HEK293T (cell line): ENCODE measurements around the gene BORCS5.

Source experiments
- CTCF ChIA-PET: fragments of 350-600 bp; formaldehyde crosslinking; extraction: SDS; loops from one replicate; lab custom pipeline; 2021; ENCODE audit warnings: antibody characterized with exemption, inconsistent platforms; lab: Yijun Ruan, JAX
- POLR2A ChIA-PET: fragments of 350-600 bp; formaldehyde crosslinking; extraction: SDS; loops from one replicate; lab custom pipeline; 2020; ENCODE audit warnings: antibody characterized with exemption, inconsistent platforms; lab: Yijun Ruan, JAX
- DNase-seq: peaks from one replicate; pipeline ENCODE4 v3.0.0; 2012; ENCODE audit warnings: mixed read lengths; ENCODE audit errors: extremely low spot score
- ARNT ChIP-seq: fragments of 450-650 bp; IDR thresholded peaks from 2 replicates; pipeline ENCODE4 v1.6.1; 2017; ENCODE audit warnings: mild to moderate bottlenecking
- BHLHE40 ChIP-seq: fragments of 450-650 bp; IDR thresholded peaks from 2 replicates; pipeline ENCODE4 v1.6.1; 2016; ENCODE audit warnings: mild to moderate bottlenecking, moderate library complexity, borderline replicate concordance
- CTBP1 ChIP-seq: fragments of 450-650 bp; IDR thresholded peaks from 2 replicates; pipeline ENCODE4 v1.6.1; 2016; ENCODE audit warnings: borderline replicate concordance
- ELF4 ChIP-seq: fragments of 450-650 bp; IDR thresholded peaks from 2 replicates; pipeline ENCODE4 v1.6.1; 2017; ENCODE audit warnings: antibody characterized with exemption
- FOXA1 ChIP-seq: fragments of 450-650 bp; IDR thresholded peaks from 2 replicates; pipeline ENCODE4 v1.6.1; 2016; ENCODE audit warnings: mild to moderate bottlenecking
- FOXK2 ChIP-seq: fragments of 450-650 bp; IDR thresholded peaks from 2 replicates; pipeline ENCODE4 v1.6.1; 2016; ENCODE audit warnings: mild to moderate bottlenecking
- FOXM1 ChIP-seq: fragments of 450-650 bp; IDR thresholded peaks from 2 replicates; pipeline ENCODE4 v1.6.1; 2017; ENCODE audit warnings: mild to moderate bottlenecking, borderline replicate concordance
- HDGF ChIP-seq: fragments of 450-650 bp; IDR thresholded peaks from 2 replicates; pipeline ENCODE4 v1.6.1; 2017; ENCODE audit warnings: antibody characterized with exemption, borderline replicate concordance
- L3MBTL2 ChIP-seq: fragments of 450-650 bp; conservative IDR thresholded peaks from 2 replicates; pipeline ENCODE4 v1.6.1; 2016; ENCODE audit warnings: mild to moderate bottlenecking
- LEF1 ChIP-seq: fragments of 450-650 bp; IDR thresholded peaks from 2 replicates; pipeline ENCODE4 v1.6.1; 2017; ENCODE audit warnings: mild to moderate bottlenecking, borderline replicate concordance
- NFRKB ChIP-seq: fragments of 450-650 bp; IDR thresholded peaks from 2 replicates; pipeline ENCODE4 v1.6.1; 2016; ENCODE audit warnings: mild to moderate bottlenecking, moderate library complexity
- SP1 ChIP-seq: fragments of 450-650 bp; IDR thresholded peaks from 2 replicates; pipeline ENCODE4 v1.6.1; 2017
- SUZ12 ChIP-seq: fragments of 450-650 bp; IDR thresholded peaks from 2 replicates; pipeline ENCODE4 v1.6.1; 2016; ENCODE audit warnings: mild to moderate bottlenecking
- TARDBP ChIP-seq: fragments of 450-650 bp; IDR thresholded peaks from 2 replicates; pipeline ENCODE4 v1.6.1; 2016
- ZNF384 ChIP-seq: fragments of 450-650 bp; IDR thresholded peaks from 2 replicates; pipeline ENCODE4 v1.6.1; 2016
- TF ChIP-seq, protein P1 (sequence below): fragments of 450-650 bp; IDR thresholded peaks from 2 replicates; pipeline ENCODE4 v1.6.1; 2016

BORCS5 gene

DNA sequence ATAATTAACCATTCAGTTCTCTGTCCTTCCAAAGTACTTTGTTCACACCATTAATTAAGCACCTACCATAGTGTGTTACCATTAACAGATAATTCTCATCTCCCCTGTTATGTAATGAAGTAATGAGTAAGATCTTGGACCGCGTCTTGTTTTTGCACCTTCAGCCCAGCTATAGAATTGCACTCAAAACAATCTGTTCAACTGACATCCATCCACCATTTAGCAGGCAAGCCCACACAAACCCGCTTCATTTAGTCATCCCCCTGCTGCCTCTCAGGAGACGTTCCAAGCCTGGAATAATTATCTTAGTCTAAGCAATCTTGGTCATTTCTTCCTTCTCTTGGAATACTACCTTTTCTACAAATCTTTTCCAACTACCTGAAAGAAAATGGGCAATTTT, 131.4 kb downstream of the BORCS5 start:
- POLR2A ChIA-PET: no interaction called here
- DNase-seq: no peak
- TF ChIP-seq ZNF384: no peak
- TF ChIP-seq, protein P1, sequence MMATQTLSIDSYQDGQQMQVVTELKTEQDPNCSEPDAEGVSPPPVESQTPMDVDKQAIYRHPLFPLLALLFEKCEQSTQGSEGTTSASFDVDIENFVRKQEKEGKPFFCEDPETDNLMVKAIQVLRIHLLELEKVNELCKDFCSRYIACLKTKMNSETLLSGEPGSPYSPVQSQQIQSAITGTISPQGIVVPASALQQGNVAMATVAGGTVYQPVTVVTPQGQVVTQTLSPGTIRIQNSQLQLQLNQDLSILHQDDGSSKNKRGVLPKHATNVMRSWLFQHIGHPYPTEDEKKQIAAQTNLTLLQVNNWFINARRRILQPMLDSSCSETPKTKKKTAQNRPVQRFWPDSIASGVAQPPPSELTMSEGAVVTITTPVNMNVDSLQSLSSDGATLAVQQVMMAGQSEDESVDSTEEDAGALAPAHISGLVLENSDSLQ: no peak
- TF ChIP-seq BHLHE40: no peak
- TF ChIP-seq CTBP1: no peak
- no peak for TF ChIP-seq NFRKB
- TF ChIP-seq ARNT: no peak
- TF ChIP-seq FOXA1: no peak
- TF ChIP-seq SP1: no peak
- no peak for TF ChIP-seq ELF4
- TF ChIP-seq TARDBP: no peak
- no peak for TF ChIP-seq FOXM1
- no peak for TF ChIP-seq L3MBTL2
- TF ChIP-seq LEF1: no peak
- no peak for TF ChIP-seq HDGF
- no peak for TF ChIP-seq SUZ12
- no peak for TF ChIP-seq FOXK2
- CTCF ChIA-PET: no interaction called here

DNA sequence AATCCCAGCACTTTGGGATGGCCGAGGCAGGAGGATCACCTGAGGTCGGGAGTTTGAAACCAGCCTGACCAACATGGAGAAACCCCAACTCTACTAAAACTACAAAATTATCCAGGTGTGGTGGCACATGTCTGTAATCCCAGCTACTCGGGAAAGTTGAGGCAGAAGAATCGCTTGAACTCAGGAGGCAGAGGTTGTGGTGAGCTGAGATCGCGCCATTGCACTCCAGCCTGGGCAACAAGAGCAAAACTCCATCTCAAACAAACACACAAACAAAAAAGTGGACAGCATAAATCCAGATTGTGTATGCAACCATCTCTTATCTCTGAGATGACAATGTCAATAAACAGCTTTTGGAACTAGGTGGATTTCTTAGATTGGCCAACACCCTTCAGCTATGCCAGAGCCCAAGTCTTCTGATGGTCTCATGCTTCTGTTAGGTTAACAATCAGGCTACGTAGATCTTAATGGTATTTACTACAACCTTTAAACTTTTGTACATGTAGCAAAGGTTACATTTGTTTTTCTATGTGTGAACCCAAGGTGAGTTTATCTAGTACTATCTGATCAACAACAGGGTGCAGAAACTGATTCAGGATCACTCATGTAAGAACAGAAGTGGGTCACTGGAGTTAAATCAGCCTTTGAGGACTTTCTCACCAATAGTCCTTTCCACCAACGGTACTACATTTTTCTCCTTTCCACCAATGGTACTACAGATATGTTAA, 132.1 kb downstream of the BORCS5 start:
- POLR2A ChIA-PET: no interaction called here
- CTCF ChIA-PET: no interaction called here
- TF ChIP-seq SP1 (no peak), CTBP1 (no peak), ELF4 (no peak), FOXM1 (no peak), ZNF384 (no peak), L3MBTL2 (no peak), FOXA1 (no peak)
- no peak for DNase-seq

DNA sequence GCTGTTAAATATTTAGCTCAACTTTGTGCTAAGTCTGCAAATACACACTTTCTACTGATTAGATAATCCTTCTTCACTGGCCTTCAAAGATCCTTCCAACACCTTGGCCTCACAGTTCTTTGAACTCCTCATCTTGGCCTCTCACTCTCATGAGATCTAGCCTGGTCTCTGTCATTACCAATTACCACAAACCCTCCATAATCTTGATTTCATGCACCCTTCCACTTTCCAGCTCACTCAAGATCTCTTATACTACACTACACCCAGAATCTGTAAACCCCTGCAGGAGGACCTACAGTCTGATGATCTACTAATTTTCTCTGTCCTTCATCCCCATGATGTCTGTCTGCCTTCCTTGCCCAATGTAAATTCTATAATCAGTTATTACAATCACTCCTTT, 134.7 kb downstream of the BORCS5 start:
- ChIA-PET POLR2A (no interaction called here), CTCF (interaction anchor here (1.5 kb wide), 1 partner anchor 12 kb away, joined by 4 read pairs; no protein-coding TSS in a partner anchor)
- TF ChIP-seq, protein P1: no peak
- TF ChIP-seq FOXK2 (no peak), FOXM1 (no peak), BHLHE40 (no peak), SP1 (no peak), ZNF384 (no peak), SUZ12 (no peak), NFRKB (no peak), L3MBTL2 (no peak), ARNT (no peak), FOXA1 (no peak), LEF1 (no peak), ELF4 (no peak)
- no peak for DNase-seq

DNA sequence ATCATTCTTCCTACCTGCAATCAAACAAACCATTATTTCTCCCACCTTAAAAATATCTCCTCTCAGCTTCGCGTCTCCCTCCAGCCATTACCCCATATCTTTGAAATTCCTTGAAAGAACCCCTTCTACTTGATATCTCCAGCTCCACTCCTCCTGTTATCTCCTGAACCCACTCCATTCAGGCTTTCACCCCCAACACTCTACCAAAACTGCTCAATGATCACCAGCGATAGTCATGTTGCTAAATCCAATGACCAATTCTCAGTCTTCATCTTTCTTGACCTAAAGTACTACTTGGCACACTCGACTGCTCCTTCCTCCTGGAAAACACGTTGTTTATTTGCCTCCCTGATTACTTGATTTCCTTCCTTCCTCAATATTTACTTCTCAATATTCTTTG, 135.7 kb downstream of the BORCS5 start:
- TF ChIP-seq, protein P1: no peak
- TF ChIP-seq ARNT (no peak), SUZ12 (no peak), CTBP1 (no peak), FOXK2 (no peak), BHLHE40 (no peak)
- DNase-seq: no peak

DNA sequence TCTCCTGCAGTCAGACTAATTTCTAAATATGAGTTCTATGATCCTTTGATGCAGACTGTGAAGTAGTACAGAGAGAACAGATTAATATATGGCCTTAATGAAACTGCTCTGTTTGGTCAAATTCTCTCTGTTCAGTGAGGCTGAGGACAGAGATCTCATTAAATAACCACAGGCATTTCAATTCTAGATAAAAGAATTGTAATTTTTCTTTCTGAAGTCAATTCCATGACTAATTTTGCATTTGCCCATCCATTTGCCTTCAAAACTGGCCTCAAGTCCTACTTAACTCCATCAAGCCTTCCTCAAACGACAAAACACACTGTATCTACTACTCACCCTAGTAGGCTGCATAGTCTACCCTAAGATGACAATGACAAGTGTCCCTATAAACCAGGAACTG, 138.7 kb downstream of the BORCS5 start:
- POLR2A ChIA-PET: no interaction called here
- DNase-seq: no peak
- TF ChIP-seq BHLHE40 (no peak), HDGF (no peak), ARNT (no peak)
- CTCF ChIA-PET: no interaction called here

More for the DNA sequence above, 135.7 kb downstream of the BORCS5 start:
- CTCF ChIA-PET: interaction anchor here (1.5 kb wide), 1 partner anchor 11 kb away, joined by 4 read pairs; no protein-coding TSS in a partner anchor
- POLR2A ChIA-PET: no interaction called here

DNA sequence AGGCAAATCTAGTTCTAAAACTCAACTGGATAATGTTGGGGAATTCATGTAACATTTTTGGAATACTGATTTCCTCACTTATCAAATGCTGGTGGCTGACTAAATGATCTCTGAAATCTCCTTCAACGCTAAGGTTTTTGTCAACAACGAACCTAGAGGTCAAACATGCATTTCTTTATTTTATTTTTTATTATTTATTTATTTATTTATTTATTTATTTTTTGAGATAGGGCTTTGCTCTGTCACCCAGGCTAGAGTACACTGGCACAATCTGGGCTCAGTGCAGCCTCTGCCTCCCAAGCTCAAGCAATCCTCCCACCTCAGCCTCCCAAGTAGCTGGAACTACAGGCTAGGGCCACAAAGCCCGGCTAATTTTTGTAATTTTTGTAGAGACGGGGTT, 141.3 kb downstream of the BORCS5 start:
- ChIA-PET POLR2A (no interaction called here), CTCF (no interaction called here)
- TF ChIP-seq LEF1: no peak
- TF ChIP-seq SUZ12: no peak
- no peak for TF ChIP-seq CTBP1
- no peak for TF ChIP-seq TARDBP
- TF ChIP-seq SP1: no peak
- no peak for TF ChIP-seq BHLHE40
- no peak for TF ChIP-seq ARNT
- no peak for TF ChIP-seq NFRKB
- TF ChIP-seq ZNF384: no peak
- TF ChIP-seq FOXK2: no peak
- DNase-seq: no peak
